OCI-LY3 (cell line): Measurements from ENCODE around the gene P2RY11.
A peak's percentile ranks its signal among the peaks of the same experiment; 100 is the strongest.

Experiments
- H2AFZ ChIP-seq: fragments of 200-600, 300-600 bp; shearing (Covaris generic); 2 replicates; pipeline ENCODE4 v1.6.0; 2014; ENCODE audit warnings: antibody characterized with exemption, low read depth, low read length
- H3K27ac ChIP-seq: fragments of 200-600, 300-600 bp; sonication (generic); 2 replicates; pipeline ENCODE4 v1.5.1; 2014; ENCODE audit warnings: mild to moderate bottlenecking, low read length, moderate library complexity, mixed read lengths
- H3K27me3 ChIP-seq: fragments of 200-600, 300-600 bp; sonication (generic); 2 replicates; pipeline ENCODE4 v1.6.1; 2014; ENCODE audit warnings: low read depth, low read length, mixed read lengths
- H3K36me3 ChIP-seq: fragments of 200-600, 300-600 bp; sonication (generic); replicated peaks from 2 replicates; pipeline ENCODE3; 2014; ENCODE audit warnings: low read depth, low read length, mixed read lengths
- H3K4me1 ChIP-seq: fragments of 300-600, 200-600 bp; sonication (generic); 2 replicates; pipeline ENCODE4 v1.6.1; 2014; ENCODE audit warnings: low read length, mixed read lengths
- H3K4me2 ChIP-seq: fragments of 200-600, 300-600 bp; sonication (generic); 2 replicates; pipeline ENCODE4 v1.6.1; 2014; ENCODE audit warnings: low read length, mixed read lengths
- H3K4me3 ChIP-seq: fragments of 300-600, 200-600 bp; sonication (generic); 2 replicates; pipeline ENCODE4 v1.5.1; 2014; ENCODE audit warnings: antibody characterized with exemption, mild to moderate bottlenecking, low read length, moderate library complexity
- H3K79me2 ChIP-seq: fragments of 300-600, 200-600 bp; shearing (Covaris generic); 2 replicates; pipeline ENCODE4 v1.6.1; 2014; ENCODE audit warnings: mild to moderate bottlenecking, low read length, mixed read lengths
- H3K9ac ChIP-seq: fragments of 300-600, 200-600 bp; shearing (Covaris generic); 2 replicates; pipeline ENCODE4 v1.6.0; 2014; ENCODE audit warnings: mild to moderate bottlenecking, low read length, moderate library complexity
- H3K9me3 ChIP-seq: fragments of 200-600, 300-600 bp; shearing (Covaris generic); 2 replicates; pipeline ENCODE4 v1.6.1; 2014; ENCODE audit warnings: low read length, mixed read lengths; ENCODE audit not compliant: insufficient read depth
- H4K20me1 ChIP-seq: fragments of 200-600, 300-600 bp; sonication (generic); 2 replicates; pipeline ENCODE4 v1.6.1; 2016; ENCODE audit warnings: low read length, mixed read lengths; ENCODE audit not compliant: insufficient read depth
- CTCF ChIP-seq: fragments of 200-600, 300-600 bp; sonication (generic); IDR thresholded peaks from 2 replicates; pipeline ENCODE4 v1.5.1; 2014; ENCODE audit warnings: antibody characterized with exemption, low read length, low read depth
- EZH2phosphoT487 ChIP-seq: fragments of 200-600 bp; shearing (Covaris generic); IDR thresholded peaks from 2 replicates; pipeline ENCODE4 v1.6.1; 2018; ENCODE audit warnings: antibody characterized with exemption, mixed run types, low read depth

P2RY11 gene

GRCh38 chr19:10105509-10106099 is 5.9 kb upstream of the P2RY11 start:
- Histone ChIP-seq H3K9me3 (no peaks in the 10 kb centered on the region), H3K4me2 (peak overlapping the region; percentile 66), H3K4me1 (peaks cover 47% of the 10 kb centered on the region), H3K79me2 (peaks cover 40% of the 10 kb centered on the region), H2AFZ (peak overlapping the region; percentile 27), H3K9ac (peak overlapping the region; percentile 50), H3K27ac (peak overlapping the region; percentile 79), H3K4me3 (peak overlapping the region; percentile 91), H3K36me3 (peaks cover 31% of the 10 kb centered on the region), H3K27me3 (no peaks in the 10 kb centered on the region), H4K20me1 (no peaks in the 10 kb centered on the region)
- TF ChIP-seq CTCF (no peak), EZH2phosphoT487 (no peak)

- H3K4me3 ChIP-seq = peak within 1 kb of the TSS; percentile 91
- peak within 1 kb of the TSS; percentile 27 for H2AFZ ChIP-seq
- peaks cover 40% of the 10 kb centered on the region for H3K79me2 ChIP-seq
- H3K27me3 ChIP-seq = no peaks in the 10 kb centered on the region
- H3K4me1 ChIP-seq = peaks cover 50% of the 10 kb centered on the region
- H3K27ac ChIP-seq = peak within 1 kb of the TSS; percentile 79
- H4K20me1 ChIP-seq = no peaks in the 10 kb centered on the region; the same call in 1 of the 2 replicates
- TF ChIP-seq EZH2phosphoT487 = no peak
- no peak for TF ChIP-seq CTCF
- peak within 1 kb of the TSS; percentile 95 for H3K9ac ChIP-seq
- H3K4me2 ChIP-seq = peak within 1 kb of the TSS; percentile 96
- H3K36me3 ChIP-seq = peaks cover 37% of the 10 kb centered on the region
- H3K9me3 ChIP-seq = no peaks in the 10 kb centered on the region
These were observed 5.2 kb upstream of the P2RY11 start, which contains the start of gene PPAN for GRCh38 chr19:10106100-10106936. Gene PPAN (plus strand): TSS chr19:10106362. CDS start chr19:10106395, 33 bp downstream.

- H4K20me1 ChIP-seq = no peaks in the 10 kb centered on the region; the same call in 1 of the 2 replicates
- H2AFZ ChIP-seq = no peak overlapping the region
- peak overlapping the region; percentile 95 for H3K9ac ChIP-seq
- H3K27ac ChIP-seq = peak overlapping the region; percentile 43
- H3K9me3 ChIP-seq = no peaks in the 10 kb centered on the region
- H3K4me2 ChIP-seq = peak overlapping the region; percentile 96
- peaks cover 52% of the 10 kb centered on the region for H3K4me1 ChIP-seq
- H3K4me3 ChIP-seq = peak overlapping the region; percentile 91
- H3K27me3 ChIP-seq = no peaks in the 10 kb centered on the region
- TF ChIP-seq EZH2phosphoT487 = no peak
- H3K79me2 ChIP-seq = peaks cover 40% of the 10 kb centered on the region
- H3K36me3 ChIP-seq = peaks cover 43% of the 10 kb centered on the region
These were observed 4.2 kb upstream of the P2RY11 start for GRCh38 chr19:10107254-10107653.

- H3K4me3 ChIP-seq = peak overlapping the region; percentile 91; the same call in 1 of the 2 replicates
- peaks cover 52% of the 10 kb centered on the region for H3K4me1 ChIP-seq
- peaks cover 45% of the 10 kb centered on the region for H3K36me3 ChIP-seq
- H3K79me2 ChIP-seq = peaks cover 40% of the 10 kb centered on the region
- H3K4me2 ChIP-seq = peak overlapping the region; percentile 96
- no peaks in the 10 kb centered on the region for H3K27me3 ChIP-seq
- H3K27ac ChIP-seq = no peak overlapping the region
- peak overlapping the region; percentile 95; the same call in 1 of the 2 replicates for H3K9ac ChIP-seq
- TF ChIP-seq EZH2phosphoT487 = no peak
- H2AFZ ChIP-seq = no peak overlapping the region
- H4K20me1 ChIP-seq = no peaks in the 10 kb centered on the region; the same call in 1 of the 2 replicates
- H3K9me3 ChIP-seq = no peaks in the 10 kb centered on the region
These were observed 3.6 kb upstream of the P2RY11 start for GRCh38 chr19:10107817-10108367.
